Measurements from ENCODE around the gene KAT6B.

GRCh38 chr10:74912182-74912581, 85.8 kb downstream of the KAT6B start:
- TF ChIP-seq CTCF (IDR thresholded peaks at IDR 0.05) (no peak), EZH2phosphoT487 (IDR thresholded peaks at IDR 0.05) (no peak)

Data from neural progenitor cell (in vitro differentiated cells).